GM21367 (cell line): ENCODE data around the gene TFG.
"Not testable (repeated sequence)": the region's sequence is repeated elsewhere in the genome, so short reads cannot be mapped to it uniquely, and the experiment has no call there.

Experiments used
- ATAC-seq: cut with Tn5 transposase; IDR thresholded peaks from one replicate; pipeline ENCODE4 v1.9.1; 2021; ENCODE audit not compliant: unreplicated experiment

Gene TFG

GRCh38 chr3:100708989-100709841 is at the start of gene TFG:
Gene TFG, plus strand, starts transcription at chr3:100709494. Its CDS starts 4,192 bp downstream, at chr3:100713686.
- peak; percentile 93 for ATAC-seq

- ATAC-seq, result not testable (repeated sequence)
These were observed 48.0 kb upstream of the TFG start for GRCh38 chr3:100661294-100661693.

- no peak for ATAC-seq
These were observed 47.0 kb upstream of the TFG start for GRCh38 chr3:100662113-100662823.

DNA sequence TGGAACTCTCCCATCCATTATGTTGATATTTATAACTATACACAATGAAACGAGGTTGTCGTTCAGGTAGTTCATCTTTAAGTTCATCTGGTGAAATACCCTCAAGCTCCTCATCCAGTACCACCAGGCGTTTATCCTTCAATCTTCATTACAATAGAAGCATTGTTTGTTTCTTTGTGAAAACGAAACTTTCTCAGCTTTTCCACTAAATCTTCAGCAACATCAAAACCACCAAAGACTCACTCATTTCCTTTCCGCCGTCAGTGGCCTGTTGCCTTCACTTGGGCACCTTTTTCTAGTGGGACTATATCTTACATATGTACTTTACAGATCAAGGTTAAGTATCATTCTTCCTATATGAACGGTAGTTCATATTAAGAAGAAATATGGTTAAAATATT is 44.1 kb upstream of the TFG start:
- ATAC-seq, result no peak

GRCh38 chr3:100666699-100667098 is 42.6 kb upstream of the TFG start:
- ATAC-seq, result not testable (repeated sequence)

GRCh38 chr3:100667316-100667715 is 42.0 kb upstream of the TFG start:
- ATAC-seq, result not testable (repeated sequence)

- not testable (repeated sequence) for ATAC-seq
These were observed 38.3 kb upstream of the TFG start for GRCh38 chr3:100670995-100671394.

DNA sequence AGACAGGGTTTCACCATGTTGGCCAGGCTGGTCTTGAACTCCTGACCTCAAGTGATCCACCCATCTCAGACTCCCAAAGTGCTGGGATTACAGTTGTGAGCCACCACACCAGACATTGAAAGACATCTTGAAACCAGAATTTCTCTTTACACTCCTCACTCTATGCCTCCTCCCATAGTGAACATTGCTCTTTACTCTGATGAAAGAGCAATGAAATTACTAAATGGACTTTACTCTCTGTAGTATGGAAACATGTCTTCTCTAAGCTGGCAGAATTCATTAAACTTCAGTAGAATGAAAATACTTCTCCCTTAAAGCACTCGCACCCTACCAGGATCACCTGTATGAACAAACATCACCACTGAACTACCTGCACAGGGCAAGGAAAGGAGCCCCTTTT is 27.8 kb upstream of the TFG start:
- ATAC-seq, result no peak

GRCh38 chr3:100682056-100682853 is 27.0 kb upstream of the TFG start:
- no peak for ATAC-seq

DNA sequence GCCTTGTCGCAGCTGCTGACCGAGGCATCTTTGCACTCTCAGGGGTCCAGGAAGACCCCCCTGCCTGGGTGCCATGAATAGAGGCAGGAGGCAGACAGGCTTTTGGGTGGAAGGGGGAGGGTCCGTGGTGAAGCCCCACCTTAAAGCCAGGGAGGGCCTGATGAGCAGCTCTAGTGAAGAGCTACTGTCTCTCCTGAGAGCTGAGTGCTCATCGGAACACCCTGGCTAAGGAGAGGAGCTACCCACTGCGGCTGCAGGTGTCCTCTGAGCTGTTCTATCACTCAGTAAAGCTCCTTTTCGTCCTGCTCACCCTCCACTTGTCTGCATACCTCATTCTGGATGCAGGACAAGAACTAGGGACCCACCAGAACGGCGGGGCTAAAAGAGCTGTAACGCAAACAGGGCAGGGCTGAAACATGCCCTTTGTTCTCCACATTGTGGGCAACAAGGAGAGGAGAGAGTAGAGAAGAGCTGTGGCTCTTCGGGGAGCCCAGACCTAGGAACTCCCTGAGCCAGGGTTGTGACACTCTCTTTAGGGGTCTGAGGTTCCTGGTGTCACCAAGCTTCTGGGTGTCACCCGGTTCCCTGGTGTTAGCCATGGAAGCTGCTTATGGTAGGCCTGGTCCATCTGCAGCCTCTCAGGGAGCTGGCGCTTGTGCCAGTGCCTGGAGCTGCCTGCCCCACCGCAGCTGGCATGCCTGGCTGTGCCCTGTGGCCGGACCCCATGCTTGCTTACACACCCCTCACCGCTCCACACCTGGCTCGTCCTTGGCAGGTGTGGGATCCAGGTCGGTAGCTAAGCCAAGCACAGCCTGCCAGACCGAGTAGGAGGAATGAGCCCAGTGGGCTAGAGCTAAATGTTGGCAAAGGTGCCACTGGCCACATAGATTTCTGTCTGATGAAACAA is 26.2 kb upstream of the TFG start:
- no peak for ATAC-seq

GRCh38 chr3:100693225-100693624 is 16.1 kb upstream of the TFG start:
- ATAC-seq, result no peak

- no peak for ATAC-seq
These were observed 13.6 kb upstream of the TFG start for GRCh38 chr3:100695696-100696095.

DNA sequence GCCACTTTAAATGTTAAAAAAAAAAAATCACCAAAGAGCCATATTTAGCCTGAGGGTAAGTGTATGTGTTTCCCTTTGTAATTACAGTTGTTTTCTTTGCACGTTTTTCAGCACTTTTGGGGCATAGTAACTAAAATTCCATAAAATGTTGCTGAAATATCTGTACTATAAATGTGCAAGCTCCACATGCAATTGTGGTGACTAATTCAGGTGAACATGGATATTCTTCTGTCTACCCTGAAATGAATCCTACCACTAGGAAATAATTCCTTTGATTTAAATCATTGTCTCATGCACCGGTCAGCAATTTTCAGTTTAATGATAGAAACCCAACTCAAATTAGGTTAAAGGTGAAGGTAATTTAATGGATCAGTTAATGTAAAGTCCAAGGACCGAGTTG is 13.1 kb upstream of the TFG start:
- ATAC-seq, result no peak

DNA sequence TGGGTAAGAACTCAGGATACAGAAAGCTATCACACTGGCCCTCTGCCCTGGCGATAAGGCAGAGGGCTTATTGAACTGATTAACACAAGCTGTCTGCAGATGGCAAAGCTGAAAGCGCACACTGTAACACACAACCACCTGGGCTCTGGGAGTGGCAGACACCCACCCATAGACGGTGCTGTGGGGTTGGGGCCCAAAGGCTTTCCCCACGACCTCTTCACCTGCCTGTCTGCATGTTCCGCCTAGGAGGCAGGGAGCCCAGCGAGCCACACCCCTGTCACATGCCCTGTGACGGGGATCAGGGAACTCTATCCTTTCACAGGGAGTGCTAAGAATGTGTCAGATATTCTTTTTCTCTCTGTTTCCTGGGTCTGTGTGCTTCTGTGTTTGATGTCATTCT is 12.1 kb upstream of the TFG start:
- no peak for ATAC-seq

DNA sequence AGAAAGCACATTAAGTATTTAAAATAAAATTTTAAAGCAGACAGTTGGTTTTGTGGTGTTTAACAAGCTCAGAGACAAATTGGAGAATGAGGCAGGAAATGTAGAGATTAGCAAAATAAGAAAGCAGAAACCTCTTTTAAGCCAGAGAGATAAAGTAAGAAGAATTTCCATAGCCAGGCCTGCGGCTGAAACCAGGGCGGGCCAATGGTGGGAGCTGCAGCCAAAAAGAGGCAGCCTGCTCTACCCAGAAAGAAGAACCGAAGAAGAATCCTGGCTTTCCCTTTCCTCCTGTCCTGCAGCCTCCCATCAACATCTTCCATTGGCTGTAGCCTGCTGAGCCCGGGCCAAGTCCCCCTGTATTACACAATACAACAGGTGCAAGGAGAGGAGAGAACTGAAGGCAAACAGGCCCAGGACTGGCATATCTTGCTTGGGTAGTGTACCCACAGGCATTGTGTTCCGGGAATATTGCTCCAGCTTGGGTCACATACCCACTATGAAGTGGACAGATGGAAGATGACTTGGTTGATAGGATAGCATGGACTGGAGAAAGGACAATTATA is 11.5 kb upstream of the TFG start:
- no peak for ATAC-seq

- ATAC-seq, result no peak
These were observed 10.6 kb upstream of the TFG start for GRCh38 chr3:100698736-100699135.

DNA sequence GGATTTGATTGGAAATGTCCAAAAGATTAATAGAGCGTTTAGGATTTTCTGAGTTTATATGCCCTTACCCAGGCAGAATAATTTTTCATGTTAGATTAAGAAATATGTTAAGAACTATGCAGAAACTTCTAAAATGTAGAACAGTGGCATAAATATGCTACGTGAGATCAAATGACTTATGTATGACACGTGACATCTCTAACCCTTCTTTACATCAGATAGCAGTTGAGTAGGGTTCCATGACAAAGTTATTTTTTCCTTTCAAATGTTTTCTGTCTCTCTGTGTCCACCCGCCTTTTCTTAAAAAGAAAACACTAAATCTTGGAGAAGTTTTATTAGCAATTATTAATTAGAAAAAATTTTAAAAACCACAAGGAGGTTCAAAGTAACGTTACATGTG is 8.6 kb upstream of the TFG start:
- ATAC-seq, result no peak

- no peak for ATAC-seq
These were observed 7.0 kb upstream of the TFG start for GRCh38 chr3:100702082-100702979.

DNA sequence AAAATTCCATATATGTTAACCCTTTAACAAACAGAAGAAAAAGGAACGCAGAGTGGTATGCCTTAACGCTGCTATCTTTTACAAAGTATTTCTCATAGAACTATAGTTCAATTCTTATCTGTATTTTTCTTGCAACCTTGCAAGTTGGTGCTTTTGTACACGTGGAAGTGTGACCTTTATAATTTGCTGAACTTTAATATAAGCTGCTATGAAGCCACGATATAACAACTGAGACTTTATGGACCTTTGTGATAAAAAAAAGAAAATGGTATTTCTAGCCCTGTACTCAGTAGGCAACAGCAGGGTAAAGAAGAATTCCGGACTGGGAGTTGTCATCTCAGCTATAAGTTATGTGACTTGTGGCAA is 6.3 kb upstream of the TFG start:
- ATAC-seq, result no peak
